Activated CD4-positive, CD25-positive, alpha-beta regulatory T cell (primary cell): Measurements from ENCODE around the gene SMC4.
"Not testable (repeated sequence)": the region's sequence is repeated elsewhere in the genome, so short reads cannot be mapped to it uniquely, and the experiment has no call there.

Experiments
- DNase-seq, 4 experiments: peaks; one replicate each; lab custom pipeline; 2025; lab: John Stamatoyannopoulos, UW

The SMC4 gene

GRCh38 chr3:160446522-160447056, 47.1 kb downstream of the SMC4 start:
- DNase-seq = no peak

GRCh38 chr3:160447544-160447943, 48.1 kb downstream of the SMC4 start:
- no peak for DNase-seq

- DNase-seq = peak in 1 of 4 experiments; percentile 35
Measured at GRCh38 chr3:160448845-160449635, 49.6 kb downstream of the SMC4 start.

- DNase-seq = peak; percentile 89 to 96 (median 92)
Measured at GRCh38 chr3:160449636-160450598, 50.5 kb downstream of the SMC4 start, which contains the start of gene TRIM59. TSS of gene TRIM59 (minus strand) at chr3:160449786. CDS start at chr3:160439183, 10,603 bp downstream.

- no peak for DNase-seq
Measured at GRCh38 chr3:160450846-160451245, 51.4 kb downstream of the SMC4 start.

DNA sequence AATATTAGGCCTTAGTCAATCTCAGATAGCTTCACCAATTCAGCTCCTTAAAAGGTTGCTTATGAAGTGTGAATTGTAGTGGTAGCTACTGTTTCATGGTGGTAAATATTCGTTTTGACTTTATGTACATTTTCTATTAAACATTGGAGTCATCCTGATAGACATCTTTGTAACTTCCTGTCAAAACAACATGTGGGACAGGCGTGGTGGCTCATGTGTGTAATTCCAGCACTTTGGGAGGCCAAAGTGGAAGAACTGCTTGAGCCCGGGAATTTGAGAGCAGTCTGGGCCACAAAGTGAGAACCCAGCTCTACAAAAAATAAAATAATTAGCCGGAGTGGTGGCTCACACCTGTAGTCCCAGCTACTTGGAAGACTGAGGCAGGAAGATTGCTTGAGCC, 52.2 kb downstream of the SMC4 start:
- no peak for DNase-seq

DNA sequence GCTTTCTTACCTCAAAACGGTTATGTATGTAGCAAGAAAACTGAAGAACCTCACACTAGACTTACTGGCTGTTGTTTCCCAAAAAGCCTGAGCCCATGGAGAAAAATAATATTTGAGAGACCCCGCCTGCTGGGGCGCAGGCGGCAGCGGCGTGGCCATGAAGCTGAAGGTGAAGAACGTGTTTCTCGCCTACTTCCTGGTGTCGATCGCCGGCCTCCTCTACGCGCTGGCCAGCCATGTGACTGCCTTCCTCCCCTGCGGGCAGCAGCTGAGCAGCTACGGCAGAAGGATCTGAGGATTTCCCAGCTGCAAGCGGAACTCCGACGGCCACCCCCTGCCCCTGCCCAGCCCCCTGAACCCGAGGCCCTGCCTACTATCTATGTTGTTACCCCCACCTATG, 52.8 kb downstream of the SMC4 start:
- not testable (repeated sequence) for DNase-seq

GRCh38 chr3:160454995-160455394, 55.5 kb downstream of the SMC4 start:
- no peak for DNase-seq

DNA sequence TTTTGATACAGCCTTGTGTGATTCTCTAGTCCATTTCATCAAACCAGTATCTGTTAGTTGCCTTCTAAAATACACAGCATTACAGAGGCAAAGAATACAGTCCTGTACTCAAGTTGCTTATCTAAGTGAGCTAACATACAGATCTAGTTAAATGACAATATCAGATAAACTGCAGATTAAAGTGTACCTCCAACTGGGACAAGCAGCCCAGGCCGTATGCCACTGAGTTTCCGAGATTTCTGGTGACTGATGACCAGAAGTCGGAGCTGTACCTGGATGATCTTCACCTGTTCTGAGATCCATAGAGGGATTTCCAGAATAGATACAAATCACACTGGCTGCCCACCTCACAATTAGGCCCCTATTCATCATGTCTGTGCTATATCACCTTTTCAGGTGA, 56.4 kb downstream of the SMC4 start:
- DNase-seq = no peak

DNA sequence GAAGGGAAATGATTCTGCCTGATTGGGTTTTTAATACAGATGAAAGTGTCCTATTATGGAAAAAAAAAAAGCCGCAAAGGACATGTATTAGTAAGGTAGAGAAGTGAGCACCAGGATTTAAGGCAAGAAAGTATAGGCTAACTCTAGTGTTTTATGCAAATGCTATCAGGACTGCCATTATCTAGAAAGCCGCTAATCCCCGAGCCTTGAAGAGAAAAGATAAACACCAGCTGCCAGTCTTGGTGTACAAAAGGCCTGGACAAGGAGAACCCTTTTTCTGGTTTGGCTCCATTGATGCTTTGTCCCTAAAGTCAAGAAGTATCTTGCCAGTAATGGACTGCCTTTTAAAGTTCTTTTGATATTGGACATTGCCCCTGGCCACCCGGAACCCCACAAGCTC, 58.7 kb downstream of the SMC4 start:
- DNase-seq = no peak

DNA sequence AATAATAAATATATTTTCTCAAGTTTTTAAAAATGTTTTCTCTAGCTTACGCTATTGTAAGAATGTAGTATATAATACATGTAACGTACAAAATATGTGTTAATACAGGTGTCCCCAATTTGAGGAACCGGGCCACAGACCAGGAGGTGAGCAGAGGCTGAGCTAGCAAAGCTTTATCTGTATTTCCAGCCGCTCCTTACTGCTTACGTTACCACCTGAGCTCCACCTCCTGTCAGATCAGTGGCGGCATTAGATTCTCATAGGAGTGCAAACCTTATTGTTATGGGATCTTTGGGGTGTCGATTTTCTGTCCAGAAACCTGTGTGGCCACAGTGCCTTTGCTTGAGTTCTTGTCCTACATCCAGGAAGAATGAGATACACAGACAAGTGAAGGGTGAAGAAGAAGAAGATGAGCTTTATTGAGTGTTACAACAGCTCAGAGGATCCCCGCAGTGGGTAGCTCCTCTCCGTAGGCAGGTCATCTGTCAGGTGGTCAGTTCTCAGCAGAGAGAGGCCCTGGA, 60.1 kb downstream of the SMC4 start:
- DNase-seq = no peak

DNA sequence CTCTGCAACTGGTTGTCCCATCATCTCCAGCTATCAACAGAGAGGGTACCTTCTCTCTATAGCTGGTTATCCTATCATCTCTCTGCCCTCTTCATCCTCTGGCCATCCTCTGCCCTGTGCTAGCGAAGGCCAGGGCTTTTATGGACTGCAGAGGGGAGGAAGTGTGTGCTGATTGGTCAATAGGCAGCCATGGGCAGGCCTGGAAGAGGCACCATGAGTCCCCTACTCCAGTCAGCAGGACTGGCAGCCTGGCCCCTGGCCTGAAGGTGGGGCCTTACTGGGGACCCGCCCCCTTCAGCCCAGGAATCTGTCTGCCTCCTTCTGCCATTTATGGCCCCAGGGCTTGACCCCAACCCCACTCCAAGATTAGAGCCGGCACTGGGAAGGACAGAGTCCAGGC, 60.6 kb downstream of the SMC4 start:
- no peak for DNase-seq

GRCh38 chr3:160464321-160464720, 64.9 kb downstream of the SMC4 start:
- no peak for DNase-seq

DNA sequence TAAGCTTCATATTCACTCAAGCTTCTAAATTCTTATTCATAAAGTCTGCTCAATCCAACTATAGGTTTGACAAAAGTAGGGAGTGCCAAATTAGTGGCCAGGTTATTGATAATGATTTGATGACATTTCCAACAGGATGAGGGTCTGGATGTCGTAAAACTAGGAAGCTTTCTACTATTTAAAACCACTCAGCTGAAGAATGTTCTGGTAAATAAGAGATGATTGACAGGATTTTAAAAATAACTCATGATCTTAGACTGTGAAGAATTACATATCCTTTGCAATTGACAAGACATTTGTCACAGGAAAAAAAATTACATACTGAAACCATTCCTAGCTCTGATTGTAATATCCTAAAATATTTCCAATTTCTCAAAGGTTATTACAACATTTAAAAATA, 65.5 kb downstream of the SMC4 start:
- no peak for DNase-seq

DNA sequence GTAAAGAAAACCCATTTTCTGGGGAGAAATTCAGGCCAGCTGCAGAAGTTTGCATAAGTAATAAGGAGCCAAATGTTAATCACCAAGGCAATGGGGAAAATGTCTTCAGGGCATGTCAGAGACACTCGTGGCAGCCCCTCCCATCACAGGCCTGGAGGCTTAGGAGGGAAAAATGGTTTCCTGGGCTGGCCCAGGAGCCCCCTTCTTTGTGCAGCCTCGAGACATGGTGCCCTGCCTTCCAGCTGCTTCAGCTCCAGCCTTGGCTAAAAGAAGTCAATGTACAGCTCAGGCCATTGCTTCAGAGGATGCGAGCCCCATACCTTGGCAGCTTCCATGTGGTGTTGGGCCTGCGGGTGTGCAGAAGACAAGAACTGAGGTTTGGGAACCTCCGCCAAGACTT, 70.7 kb downstream of the SMC4 start:
- no peak for DNase-seq

DNA sequence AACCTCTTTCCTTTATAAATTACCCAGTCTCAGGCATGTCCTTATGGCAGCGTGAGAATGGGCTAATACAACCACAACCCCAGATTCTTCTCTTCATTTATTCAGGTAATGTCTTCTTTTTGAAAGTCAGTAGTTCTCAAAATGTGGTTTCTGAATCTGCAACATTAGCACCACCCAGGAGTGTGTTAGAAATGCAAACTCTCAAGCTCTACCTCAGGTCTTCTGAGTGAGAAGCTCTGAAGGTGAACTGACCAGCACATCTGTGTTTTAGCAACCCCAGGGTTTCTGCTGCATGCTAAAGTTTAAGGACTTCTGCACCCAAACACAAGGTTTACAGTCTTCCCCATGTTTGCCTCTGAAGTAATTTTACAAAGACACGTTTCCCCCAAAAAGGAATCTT, 72.4 kb downstream of the SMC4 start:
- DNase-seq = no peak

DNA sequence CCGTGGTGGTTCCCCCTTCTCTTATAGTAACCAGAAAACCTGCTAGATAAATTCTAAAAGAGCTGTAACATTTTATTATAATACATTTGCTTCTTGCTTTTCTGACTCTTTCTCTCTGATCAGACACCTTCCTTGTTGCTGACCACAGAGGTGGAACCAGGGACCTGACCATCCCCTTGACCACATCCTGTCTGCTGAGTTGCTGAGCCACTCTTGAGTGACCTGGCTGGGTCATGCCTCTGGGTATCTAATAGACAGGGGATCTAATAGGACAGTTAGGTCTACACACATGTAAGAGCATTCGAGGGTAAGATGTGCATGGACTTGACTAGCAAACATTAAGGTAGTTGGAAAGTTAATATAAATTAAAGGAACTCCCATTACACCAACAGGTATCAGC, 72.9 kb downstream of the SMC4 start:
- DNase-seq = no peak

DNA sequence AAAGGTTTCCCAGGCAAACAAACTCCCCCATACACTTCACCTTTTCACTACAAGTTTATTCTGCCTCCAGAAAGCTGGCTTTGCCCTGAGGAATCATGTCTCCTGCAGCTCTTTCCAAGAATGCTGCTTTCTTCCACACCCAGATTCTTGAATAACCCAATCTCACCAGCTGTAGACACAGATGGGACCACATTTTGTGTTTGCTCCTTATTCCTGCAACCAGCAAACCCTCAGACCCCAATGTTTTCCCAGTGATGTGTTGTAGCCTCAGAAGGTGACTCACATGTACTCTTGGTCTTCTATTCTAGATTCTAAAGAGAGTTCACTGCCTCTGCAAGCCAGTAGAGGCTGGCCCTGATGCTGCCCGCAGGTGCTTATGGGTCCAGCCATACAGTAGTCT, 73.8 kb downstream of the SMC4 start:
- no peak for DNase-seq

- DNase-seq = no peak
Measured at GRCh38 chr3:160473978-160474377, 74.5 kb downstream of the SMC4 start.

DNA sequence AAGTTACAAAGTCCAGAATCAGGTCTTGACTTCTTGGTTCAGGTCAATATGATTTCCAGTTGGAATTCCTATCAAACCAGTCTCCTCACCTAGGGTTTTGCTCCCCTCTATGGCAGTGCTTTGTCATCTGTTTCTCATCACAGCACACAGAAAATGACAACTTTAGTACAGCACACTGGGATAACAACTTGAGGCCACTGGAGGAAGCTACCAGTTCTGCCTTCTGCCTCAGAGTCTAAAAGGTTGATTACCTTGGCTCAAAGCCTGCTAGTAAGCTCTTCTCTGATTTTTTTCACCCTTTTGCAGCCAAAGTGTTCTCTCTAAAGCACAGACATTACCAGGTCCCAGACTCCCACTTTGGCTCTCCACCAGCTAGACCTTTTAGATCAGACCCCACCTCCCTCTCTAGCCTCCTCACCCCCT, 75.0 kb downstream of the SMC4 start:
- no peak for DNase-seq

GRCh38 chr3:160475153-160475552, 75.7 kb downstream of the SMC4 start:
- no peak for DNase-seq

DNA sequence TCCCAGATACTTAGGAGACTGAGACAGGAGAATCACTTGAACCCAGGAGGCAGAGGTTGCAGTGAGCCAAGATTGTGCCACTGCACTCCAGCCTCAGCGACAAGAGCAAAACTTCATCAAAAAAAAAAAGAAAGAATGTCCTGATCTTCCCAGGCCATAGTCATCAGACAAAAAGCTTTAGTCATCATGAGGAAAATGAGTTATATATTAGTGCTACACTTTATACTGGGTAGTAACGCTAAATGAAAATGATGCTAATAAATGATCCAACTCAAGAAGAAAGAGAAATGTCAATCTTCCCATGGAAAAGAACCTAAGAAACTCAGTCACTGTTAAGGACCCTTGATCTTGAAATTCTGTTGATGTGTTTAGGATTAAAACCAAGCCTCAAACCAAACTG, 76.4 kb downstream of the SMC4 start:
- no peak for DNase-seq
